Cardiac septum (tissue), 1 donor: ENCODE results near the gene FZD1. TPM values are rescaled to one million over a fixed set of nuclear protein-coding genes. Genes with fewer than 3 reads are reported as not detected.

ENCODE experiments used
- DNase-seq: peaks from one replicate; pipeline ENCODE4 v3.0.0-alpha.2; 2020; ENCODE audit warnings: low spot score
- intact Hi-C: fragments of 100-400 bp; cut with DNase I; formaldehyde crosslinking; loops from one replicate; pipeline ENCODE4 v1.14.0; 2022
- total RNA-seq: library from RNA; stranded (reverse); fragmentation: NEBNext Ultra II Directional; extraction: Animal tissue kit (Norgen Biotek cat#: 25700); gene quantifications from one replicate; pipeline ENCODE4 v1.2.1, GENCODE V29; 2021
- donor health status: DM: no; HTN: no; CAD: no.

The FZD1 gene
- total RNA-seq, 1 donor from 2014 or later: 23.1 TPM

DNA sequence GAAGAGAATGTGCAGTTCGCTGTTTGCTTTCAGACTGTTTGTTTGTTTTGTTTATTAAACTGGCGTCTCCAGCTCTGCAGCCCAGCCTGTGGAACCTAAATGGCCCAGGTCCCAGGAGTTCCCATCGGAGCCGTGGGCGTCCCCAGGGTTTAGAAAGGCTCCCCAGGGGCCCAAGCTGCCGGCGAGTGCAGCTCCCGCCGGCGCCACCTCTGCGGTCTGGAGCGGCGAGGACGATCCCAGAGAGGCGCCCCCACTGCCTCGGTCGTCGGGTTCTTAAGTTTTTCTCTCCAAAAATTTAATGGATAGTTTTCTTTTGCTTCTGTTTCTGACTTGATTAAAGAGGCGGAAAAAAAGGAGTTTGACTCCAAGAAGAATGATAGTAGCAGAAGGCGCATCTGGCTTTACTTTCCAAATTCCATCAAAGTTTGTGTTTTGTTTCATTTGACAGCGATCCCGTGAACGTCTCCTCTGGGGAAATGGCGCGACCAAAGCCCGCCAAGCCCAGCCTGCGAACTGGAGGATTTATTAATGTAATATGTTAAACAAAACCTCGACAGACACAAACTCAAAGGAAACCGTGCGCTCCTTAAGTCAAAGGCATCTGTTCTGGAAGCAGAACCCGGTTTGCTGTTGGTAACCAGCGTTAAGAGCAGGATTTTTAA, 718 bp upstream of the FZD1 start:
- no peak for DNase-seq
- intact Hi-C loops: loop anchor here (2.0 to 10.0 kb wide), 3 partner anchors 179 to 611 kb away; no protein-coding TSS in a partner anchor

DNA sequence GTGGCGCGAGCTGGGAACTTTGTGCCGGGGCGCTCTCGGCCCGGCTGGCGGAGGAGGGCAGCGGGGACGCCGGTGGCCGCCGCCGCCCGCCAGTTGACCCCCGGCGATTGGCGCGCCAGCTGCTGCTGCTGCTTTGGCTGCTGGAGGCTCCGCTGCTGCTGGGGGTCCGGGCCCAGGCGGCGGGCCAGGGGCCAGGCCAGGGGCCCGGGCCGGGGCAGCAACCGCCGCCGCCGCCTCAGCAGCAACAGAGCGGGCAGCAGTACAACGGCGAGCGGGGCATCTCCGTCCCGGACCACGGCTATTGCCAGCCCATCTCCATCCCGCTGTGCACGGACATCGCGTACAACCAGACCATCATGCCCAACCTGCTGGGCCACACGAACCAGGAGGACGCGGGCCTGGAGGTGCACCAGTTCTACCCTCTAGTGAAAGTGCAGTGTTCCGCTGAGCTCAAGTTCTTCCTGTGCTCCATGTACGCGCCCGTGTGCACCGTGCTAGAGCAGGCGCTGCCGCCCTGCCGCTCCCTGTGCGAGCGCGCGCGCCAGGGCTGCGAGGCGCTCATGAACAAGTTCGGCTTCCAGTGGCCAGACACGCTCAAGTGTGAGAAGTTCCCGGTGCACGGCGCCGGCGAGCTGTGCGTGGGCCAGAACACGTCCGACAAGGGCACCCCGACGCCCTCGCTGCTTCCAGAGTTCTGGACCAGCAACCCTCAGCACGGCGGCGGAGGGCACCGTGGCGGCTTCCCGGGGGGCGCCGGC, 870 bp downstream of the FZD1 start:
- intact Hi-C loops: loop anchor here (2.0 to 10.0 kb wide), 4 partner anchors 180 to 610 kb away; no protein-coding TSS in a partner anchor
- DNase-seq: peak; percentile 77

DNA sequence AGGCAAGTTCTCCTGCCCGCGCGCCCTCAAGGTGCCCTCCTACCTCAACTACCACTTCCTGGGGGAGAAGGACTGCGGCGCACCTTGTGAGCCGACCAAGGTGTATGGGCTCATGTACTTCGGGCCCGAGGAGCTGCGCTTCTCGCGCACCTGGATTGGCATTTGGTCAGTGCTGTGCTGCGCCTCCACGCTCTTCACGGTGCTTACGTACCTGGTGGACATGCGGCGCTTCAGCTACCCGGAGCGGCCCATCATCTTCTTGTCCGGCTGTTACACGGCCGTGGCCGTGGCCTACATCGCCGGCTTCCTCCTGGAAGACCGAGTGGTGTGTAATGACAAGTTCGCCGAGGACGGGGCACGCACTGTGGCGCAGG, 1.4 kb downstream of the FZD1 start:
- no peak for DNase-seq
- intact Hi-C loops: loop anchor here (2.0 to 10.0 kb wide), 4 partner anchors 181 to 609 kb away; no protein-coding TSS in a partner anchor

DNA sequence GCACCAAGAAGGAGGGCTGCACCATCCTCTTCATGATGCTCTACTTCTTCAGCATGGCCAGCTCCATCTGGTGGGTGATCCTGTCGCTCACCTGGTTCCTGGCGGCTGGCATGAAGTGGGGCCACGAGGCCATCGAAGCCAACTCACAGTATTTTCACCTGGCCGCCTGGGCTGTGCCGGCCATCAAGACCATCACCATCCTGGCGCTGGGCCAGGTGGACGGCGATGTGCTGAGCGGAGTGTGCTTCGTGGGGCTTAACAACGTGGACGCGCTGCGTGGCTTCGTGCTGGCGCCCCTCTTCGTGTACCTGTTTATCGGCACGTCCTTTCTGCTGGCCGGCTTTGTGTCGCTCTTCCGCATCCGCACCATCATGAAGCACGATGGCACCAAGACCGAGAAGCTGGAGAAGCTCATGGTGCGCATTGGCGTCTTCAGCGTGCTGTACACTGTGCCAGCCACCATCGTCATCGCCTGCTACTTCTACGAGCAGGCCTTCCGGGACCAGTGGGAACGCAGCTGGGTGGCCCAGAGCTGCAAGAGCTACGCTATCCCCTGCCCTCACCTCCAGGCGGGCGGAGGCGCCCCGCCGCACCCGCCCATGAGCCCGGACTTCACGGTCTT, 1.9 kb downstream of the FZD1 start:
- DNase-seq: no peak
- intact Hi-C loops: loop anchor here (5.0 to 10.0 kb wide), 3 partner anchors 369 to 609 kb away; no protein-coding TSS in a partner anchor

DNA sequence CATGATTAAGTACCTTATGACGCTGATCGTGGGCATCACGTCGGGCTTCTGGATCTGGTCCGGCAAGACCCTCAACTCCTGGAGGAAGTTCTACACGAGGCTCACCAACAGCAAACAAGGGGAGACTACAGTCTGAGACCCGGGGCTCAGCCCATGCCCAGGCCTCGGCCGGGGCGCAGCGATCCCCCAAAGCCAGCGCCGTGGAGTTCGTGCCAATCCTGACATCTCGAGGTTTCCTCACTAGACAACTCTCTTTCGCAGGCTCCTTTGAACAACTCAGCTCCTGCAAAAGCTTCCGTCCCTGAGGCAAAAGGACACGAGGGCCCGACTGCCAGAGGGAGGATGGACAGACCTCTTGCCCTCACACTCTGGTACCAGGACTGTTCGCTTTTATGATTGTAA, 2.5 kb downstream of the FZD1 start:
- no peak for DNase-seq
- intact Hi-C loops: loop anchor here (5.0 to 10.0 kb wide), 3 partner anchors 368 to 608 kb away; no protein-coding TSS in a partner anchor

DNA sequence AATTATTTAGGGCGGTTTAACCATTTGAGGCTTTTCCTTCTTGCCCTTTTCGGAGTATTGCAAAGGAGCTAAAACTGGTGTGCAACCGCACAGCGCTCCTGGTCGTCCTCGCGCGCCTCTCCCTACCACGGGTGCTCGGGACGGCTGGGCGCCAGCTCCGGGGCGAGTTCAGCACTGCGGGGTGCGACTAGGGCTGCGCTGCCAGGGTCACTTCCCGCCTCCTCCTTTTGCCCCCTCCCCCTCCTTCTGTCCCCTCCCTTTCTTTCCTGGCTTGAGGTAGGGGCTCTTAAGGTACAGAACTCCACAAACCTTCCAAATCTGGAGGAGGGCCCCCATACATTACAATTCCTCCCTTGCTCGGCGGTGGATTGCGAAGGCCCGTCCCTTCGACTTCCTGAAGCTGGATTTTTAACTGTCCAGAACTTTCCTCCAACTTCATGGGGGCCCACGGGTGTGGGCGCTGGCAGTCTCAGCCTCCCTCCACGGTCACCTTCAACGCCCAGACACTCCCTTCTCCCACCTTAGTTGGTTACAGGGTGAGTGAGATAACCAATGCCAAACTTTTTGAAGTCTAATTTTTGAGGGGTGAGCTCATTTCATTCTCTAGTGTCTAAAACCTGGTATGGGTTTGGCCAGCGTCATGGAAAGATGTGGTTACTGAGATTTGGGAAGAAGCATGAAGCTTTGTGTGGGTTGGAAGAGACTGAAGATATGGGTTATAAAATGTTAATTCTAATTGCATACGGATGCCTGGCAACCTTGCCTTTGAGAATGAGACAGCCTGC, 3.1 kb downstream of the FZD1 start:
- DNase-seq: no peak
- intact Hi-C loops: loop anchor here (5.0 to 10.0 kb wide), 3 partner anchors 367 to 607 kb away; no protein-coding TSS in a partner anchor

DNA sequence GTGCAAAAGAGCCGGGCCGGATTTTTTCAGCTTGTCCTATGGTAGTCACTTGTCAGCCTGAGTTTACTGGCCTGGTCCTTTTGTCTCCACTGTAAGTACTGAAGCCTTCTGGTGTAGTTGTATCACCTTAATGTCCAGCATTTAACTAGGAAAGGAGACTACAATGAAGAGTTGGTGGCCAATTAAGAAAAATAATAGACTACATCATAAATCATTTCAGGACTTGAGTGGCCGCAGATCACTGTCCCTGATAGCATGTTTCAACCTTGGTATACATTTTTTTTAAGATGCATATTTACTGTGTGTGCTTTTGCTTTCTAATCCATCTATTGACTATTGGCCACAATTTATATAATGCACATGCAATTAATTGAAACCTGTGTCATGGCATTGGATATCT, 6.1 kb downstream of the FZD1 start:
- no peak for DNase-seq
- intact Hi-C loops: no loop called here

DNA sequence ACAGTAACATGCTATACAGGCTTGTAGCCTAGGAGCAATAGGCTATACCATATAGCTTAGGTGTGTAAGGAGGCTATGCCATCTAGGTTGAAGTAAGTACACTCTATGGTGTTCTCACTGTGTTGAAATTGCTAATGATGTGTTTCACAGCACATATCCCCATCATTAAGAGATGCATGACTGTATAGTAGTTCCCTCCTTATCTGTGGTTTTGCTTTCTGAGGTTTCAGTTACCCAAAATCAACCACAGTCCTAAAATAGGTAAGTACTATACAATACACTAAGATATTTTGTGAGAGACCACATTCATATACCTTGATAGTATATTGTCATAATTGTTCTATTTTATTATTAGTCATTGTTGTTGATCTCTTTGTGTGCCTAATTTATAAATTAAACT, 12.7 kb downstream of the FZD1 start:
- intact Hi-C loops: no loop called here
- DNase-seq: no peak

DNA sequence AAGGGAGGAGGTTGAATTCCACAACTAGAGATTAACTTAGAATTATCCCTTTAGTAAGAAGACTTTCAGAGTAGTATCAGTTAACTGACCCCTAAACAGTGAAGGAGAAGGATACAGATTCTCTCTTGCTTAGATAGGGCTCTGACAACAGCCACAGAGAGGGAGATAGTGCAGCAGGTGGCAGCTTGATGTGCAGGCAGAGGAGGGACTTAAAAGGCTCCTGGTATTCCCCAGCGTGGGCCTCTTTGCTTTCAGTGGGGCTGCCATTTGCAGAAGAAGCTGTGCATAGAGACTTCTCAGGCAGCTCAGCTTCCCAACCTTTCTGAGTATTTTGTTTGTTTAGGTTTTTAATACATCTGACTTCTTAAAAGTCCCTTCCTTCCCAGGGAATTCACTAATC, 16.0 kb downstream of the FZD1 start:
- intact Hi-C loops: no loop called here

DNA sequence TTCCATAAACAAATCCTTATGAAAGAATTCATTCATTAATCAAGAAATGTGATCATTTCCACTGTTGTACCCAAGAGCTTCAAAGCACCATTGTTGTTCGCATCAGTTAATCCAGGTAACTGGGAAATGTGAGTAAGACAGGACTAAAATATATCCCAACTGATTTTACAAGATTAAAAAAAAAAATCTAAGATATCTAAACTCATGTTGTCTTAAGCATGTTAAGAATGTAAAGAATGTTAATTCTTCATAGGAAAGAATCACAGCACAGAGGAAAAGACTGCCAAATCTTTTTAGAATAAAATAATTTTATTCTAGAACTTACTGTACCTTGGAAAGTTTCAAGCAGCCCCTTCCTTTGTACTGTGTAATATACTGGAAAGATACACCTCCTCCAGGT, 16.4 kb downstream of the FZD1 start:
- no peak for DNase-seq
- intact Hi-C loops: no loop called here

More for the DNA sequence above, 16.0 kb downstream of the FZD1 start:
- no peak for DNase-seq

DNA sequence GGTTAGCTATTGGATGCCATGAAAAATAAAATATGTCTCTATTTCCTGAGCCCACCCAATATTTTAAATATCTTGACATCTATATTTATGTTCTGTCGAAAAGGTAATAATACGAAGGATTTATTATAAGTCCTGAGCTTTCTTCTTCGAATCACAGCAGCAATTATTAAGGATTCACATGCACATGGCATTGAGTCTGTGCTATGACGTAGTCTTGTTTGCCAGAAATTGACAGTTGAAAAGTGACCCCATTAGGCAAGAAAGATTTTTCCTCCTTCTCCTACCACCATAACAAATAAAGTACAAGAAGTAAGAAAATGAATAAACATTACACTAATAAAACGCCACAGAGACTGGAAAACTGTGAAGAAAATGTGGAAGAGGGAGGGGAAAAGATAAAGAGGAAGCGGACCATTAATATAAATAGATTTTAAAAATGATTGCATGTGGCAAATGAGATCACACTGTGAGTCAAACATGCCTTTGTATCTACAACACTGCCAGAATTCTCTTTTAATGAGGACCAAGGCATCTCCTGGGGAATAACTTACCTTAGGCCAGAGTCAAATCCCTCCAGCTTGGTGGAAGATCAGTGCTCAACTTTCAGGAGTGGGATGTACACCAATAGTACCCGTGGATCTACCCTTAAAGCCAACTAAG, 21.6 kb downstream of the FZD1 start:
- no peak for DNase-seq
- intact Hi-C loops: loop anchor here (5.0 kb wide), 1 partner anchor 496 kb away; no protein-coding TSS in a partner anchor

DNA sequence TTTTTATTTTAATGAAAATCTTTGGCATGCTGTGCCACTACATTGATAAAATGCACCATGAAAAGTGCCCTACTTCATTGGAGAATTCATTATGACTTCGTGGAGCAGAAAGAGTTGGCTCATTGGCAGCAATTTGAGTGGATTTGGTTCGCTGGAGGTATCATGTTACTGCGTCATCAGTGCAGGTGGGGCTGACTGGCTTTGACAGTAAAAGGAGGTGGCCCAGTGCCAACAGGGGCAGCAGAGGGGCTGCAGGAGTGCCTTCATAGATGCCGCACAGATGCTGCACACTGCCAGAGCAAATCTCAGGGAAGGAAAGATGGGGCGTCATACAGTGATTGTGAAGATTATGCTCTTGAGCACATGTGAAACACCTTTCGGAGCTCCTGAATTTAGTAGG, 22.2 kb downstream of the FZD1 start:
- intact Hi-C loops: loop anchor here (5.0 kb wide), 1 partner anchor 496 kb away; no protein-coding TSS in a partner anchor
- DNase-seq: no peak

DNA sequence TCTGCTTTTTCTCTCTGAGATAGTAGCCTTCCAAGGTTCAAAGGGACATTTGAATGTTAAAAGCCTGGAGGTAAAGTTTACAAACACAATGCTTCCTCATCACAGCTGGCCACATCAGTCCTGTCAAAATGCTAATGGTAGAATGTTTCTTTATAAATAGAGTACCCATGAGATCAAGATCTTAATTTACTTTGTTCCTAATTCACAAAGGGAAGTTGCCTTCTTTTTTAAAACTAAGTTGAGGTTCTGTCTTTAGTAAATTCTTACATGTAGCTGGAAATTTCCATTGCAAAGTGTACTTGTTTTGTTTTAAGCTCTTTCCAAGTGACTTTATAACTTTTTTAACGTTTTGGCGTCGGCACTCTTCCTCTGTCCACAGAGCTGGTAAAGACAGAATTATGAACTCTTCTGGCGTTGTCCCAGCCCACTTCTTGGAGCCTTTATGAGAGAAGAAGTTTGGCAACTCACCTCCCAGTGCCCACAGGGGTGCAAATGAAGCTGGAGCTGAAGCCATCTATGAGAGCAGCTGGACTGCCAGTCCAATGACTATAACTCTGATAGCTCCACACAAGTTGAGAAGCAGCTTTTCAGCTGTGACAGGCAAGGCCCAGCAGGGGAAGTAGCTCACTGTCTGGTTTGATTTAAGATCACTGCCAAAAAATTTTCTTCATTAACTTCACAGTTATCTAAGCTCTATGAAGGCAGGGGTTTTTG, 23.3 kb downstream of the FZD1 start:
- no peak for DNase-seq
- intact Hi-C loops: loop anchor here (5.0 kb wide), 1 partner anchor 495 kb away; no protein-coding TSS in a partner anchor

DNA sequence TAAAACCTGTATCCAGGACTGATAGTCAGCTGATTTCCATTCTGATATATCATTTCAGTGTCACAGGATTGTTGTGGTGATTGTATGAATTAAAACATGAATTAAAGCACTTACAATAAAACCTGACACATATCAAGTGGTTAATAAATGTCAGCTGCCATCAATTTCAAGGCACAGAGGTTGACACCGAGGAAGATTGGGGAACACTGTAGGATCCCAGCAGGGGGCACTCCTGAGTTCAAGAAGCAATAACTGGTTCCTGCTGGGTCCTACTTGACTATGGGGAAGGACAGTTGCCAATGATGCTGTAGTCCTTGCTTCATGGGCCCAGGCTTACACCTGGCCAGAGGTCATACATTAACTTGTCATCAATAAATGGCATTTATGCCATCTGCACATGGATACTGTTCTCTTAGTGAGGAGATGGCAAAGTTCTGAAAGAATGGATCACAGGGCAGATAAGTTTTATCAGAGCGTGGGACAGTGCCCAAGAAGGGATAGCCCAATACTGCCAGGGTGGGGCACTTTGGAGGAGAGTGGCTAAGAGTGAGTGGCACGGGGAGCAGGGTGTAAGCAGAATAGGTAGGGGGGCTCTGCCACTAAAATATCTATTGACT, 24.1 kb downstream of the FZD1 start:
- intact Hi-C loops: loop anchor here (5.0 kb wide), 1 partner anchor 494 kb away; no protein-coding TSS in a partner anchor

DNA sequence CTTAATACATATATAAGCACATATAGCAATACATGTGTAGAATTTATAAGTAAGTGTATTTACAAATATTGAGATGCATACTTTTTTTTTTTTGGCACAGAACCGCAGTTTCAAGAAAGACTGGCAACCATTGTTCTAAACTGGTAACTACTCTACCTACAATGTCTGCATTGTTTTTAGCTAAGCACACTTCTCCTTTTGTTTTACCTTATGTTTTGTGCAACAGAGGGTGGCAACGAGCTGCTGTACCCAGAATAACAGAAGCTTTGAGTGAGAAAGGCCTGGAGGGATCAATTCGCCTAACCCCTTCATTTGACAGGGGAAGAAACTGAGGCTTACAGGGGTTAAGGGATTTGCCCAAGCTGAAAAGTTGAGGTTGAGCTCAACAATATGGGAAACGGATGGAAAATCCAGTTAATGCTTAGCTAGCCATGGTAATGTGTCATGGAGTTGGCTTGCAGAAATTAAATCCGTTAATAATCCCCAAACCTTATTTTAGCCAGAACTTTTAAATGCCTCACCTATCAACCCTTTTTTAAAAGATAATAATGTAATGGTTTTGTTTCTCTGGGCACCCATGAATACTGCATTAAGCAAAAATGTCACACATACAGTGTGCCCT, 25.5 kb downstream of the FZD1 start:
- DNase-seq: no peak
- intact Hi-C loops: loop anchor here (5.0 kb wide), 1 partner anchor 493 kb away; no protein-coding TSS in a partner anchor

More for the DNA sequence above, 24.1 kb downstream of the FZD1 start:
- peak; percentile 78 for DNase-seq

DNA sequence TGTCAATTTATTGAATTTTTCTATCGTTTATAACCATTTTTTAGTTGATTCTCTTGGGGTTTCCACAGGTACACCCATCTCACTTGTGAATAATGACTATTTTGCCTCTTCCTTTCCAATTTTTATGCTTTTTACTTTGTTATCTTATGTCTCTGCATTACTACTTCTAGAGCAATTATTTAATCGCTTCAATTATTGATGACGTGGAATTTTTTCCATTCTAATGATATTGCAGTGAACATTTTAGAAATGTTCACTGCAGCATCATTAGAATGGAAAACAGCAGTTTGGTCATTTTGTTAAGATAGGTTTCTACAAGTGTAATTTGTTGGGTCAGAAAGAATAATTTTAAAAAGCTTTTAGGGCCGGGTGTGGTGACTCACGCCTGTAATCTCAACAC, 27.1 kb downstream of the FZD1 start:
- intact Hi-C loops: no loop called here
- no peak for DNase-seq

DNA sequence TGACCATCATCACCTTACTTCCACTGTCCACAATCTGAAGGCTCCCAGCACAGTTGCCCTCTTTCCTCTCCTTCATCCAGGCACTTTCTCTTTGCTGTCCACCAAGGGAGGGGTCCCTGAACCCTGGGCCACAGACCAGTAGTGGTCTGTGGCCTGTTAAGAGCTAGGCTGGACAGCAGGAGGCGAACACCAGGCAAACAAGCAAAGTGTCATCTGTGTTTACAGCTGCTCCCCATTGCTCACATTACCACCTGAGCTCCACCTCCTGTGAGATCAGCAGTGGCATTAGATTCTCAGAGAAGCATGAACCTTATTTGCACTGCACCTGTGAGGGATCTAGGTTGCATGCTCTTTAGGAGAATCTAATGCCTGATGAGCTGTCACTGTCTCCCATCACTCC, 27.7 kb downstream of the FZD1 start:
- intact Hi-C loops: no loop called here
- DNase-seq: no peak
